PC-9 (cell line): ENCODE data around the gene C4orf17. TPM values are rescaled to one million over a fixed set of nuclear protein-coding genes. Genes with fewer than 3 reads are reported as not detected.
"Not testable (repeated sequence)": the region's sequence is repeated elsewhere in the genome, so short reads cannot be mapped to it uniquely, and the experiment has no call there.

Source experiments
- BruUV-seq: library from RNA; stranded (reverse); fragments of 400-500 nt; replicated peaks from 2 replicates; lab custom pipeline; 2021; lab: Mats Ljungman, UMichigan
- CTCF ChIA-PET: fragments of 300-600 bp; sonication (Branson Sonifier 250); formaldehyde crosslinking; loops from one replicate; lab custom pipeline; 2022; ENCODE audit warnings: antibody characterized with exemption; lab: Charles Lee
- POLR2A ChIA-PET: fragments of 300-600 bp; sonication (Branson Sonifier 250); formaldehyde crosslinking; loops from one replicate; lab custom pipeline; 2022; ENCODE audit warnings: antibody characterized with exemption; ENCODE audit not compliant: unreplicated experiment; lab: Charles Lee
- DNase-seq, 2 experiments: peaks; one replicate each; pipeline versions ENCODE4 v3.0.0 to v3.0.0-alpha.2; 2015 to 2022; ENCODE audit warnings: mixed read lengths in 1 of 2
- H2AFZ ChIP-seq: fragments of 200-600 bp; sonication (generic); 2 replicates; pipeline ENCODE4 v1.8.1; 2017; ENCODE audit warnings: antibody characterized with exemption
- H3F3A ChIP-seq: fragments of 200-600 bp; sonication (generic); 2 replicates; pipeline ENCODE4 v1.8.1; 2017; ENCODE audit warnings: antibody characterized with exemption, mild to moderate bottlenecking, low read depth; ENCODE audit not compliant: insufficient read depth
- H3K27ac ChIP-seq: fragments of 200-600 bp; sonication (generic); 2 replicates; pipeline ENCODE4 v1.6.1; 2016; ENCODE audit warnings: mixed run types
- H3K27me3 ChIP-seq: fragments of 200-600 bp; sonication (generic); 2 replicates; pipeline ENCODE4 v1.6.1; 2016; ENCODE audit warnings: low read depth, mixed run types; ENCODE audit not compliant: insufficient read depth
- H3K36me3 ChIP-seq: fragments of 200-600 bp; sonication (generic); 2 replicates; pipeline ENCODE4 v1.6.1; 2016; ENCODE audit warnings: low read depth, mixed run types
- H3K4me1 ChIP-seq: fragments of 200-600 bp; sonication (generic); replicated peaks from 2 replicates; pipeline ENCODE4 v1.6.1; 2016; ENCODE audit warnings: mixed run types; ENCODE audit not compliant: insufficient read depth
- H3K4me2 ChIP-seq: fragments of 200-600 bp; sonication (generic); 2 replicates; pipeline ENCODE4 v1.6.1; 2017; ENCODE audit warnings: mixed run types
- H3K4me3 ChIP-seq: fragments of 200-600 bp; sonication (generic); 2 replicates; pipeline ENCODE4 v1.6.1; 2016; ENCODE audit warnings: mixed run types
- H3K79me2 ChIP-seq: fragments of 200-600 bp; sonication (generic); 2 replicates; pipeline ENCODE4 v1.6.1; 2017; ENCODE audit warnings: low read depth, mixed run types
- H3K9me2 ChIP-seq: fragments of 200-600 bp; sonication (generic); 2 replicates; pipeline ENCODE4 v1.8.1; 2017; ENCODE audit warnings: mild to moderate bottlenecking; ENCODE audit not compliant: insufficient read depth
- H3K9me3 ChIP-seq: fragments of 200-600 bp; sonication (generic); 2 replicates; pipeline ENCODE4 v1.8.1; 2016; ENCODE audit warnings: low read depth; ENCODE audit not compliant: insufficient read depth
- H4K20me1 ChIP-seq: fragments of 200-600 bp; sonication (generic); 2 replicates; pipeline ENCODE4 v1.8.1; 2017; ENCODE audit not compliant: insufficient read depth
- CTCF ChIP-seq: fragments of 200-600 bp; sonication (generic); conservative IDR thresholded peaks from 2 replicates; pipeline ENCODE4 v1.6.1; 2017; ENCODE audit warnings: mixed run types, antibody characterized with exemption, mild to moderate bottlenecking, moderate library complexity
- EZH2 ChIP-seq: fragments of 200-600 bp; sonication (generic); IDR thresholded peaks from 2 replicates; pipeline ENCODE4 v1.8.0; 2017; ENCODE audit warnings: antibody characterized with exemption, low read depth
- intact Hi-C: fragments of 100-400 bp; cut with micrococcal nuclease; formaldehyde crosslinking; loops from one replicate; pipeline ENCODE4 v1.10.0; 2022; ENCODE audit not compliant: unreplicated experiment
- total RNA-seq: library from RNA; stranded (reverse); gene quantifications from 2 replicates; pipeline ENCODE4 v1.2.3, GENCODE V29; 2021

The C4orf17 gene
- total RNA-seq, 1 experiment from 2014 or later, result not detected

GRCh38 chr4:99529956-99530355 is 19.1 kb downstream of the C4orf17 start:
- H3K9me3 ChIP-seq, result no peaks in the 10 kb centered on the region
- no peaks in the 10 kb centered on the region for H3K4me1 ChIP-seq
- H4K20me1 ChIP-seq, result no peaks in the 10 kb centered on the region
- ChIA-PET POLR2A (no interaction called here), CTCF (no interaction called here)
- no peaks in the 10 kb centered on the region for H3K79me2 ChIP-seq
- intact Hi-C loops, result no loop called here
- BruUV-seq, result no TSS peak
- H2AFZ ChIP-seq, result no peak overlapping the region
- DNase-seq, result no peak
- H3K4me3 ChIP-seq, result no peak overlapping the region
- no peaks in the 10 kb centered on the region for H3K9me2 ChIP-seq
- H3K36me3 ChIP-seq, result no peaks in the 10 kb centered on the region
- no peaks in the 10 kb centered on the region for H3F3A ChIP-seq
- H3K27me3 ChIP-seq, result no peaks in the 10 kb centered on the region
- TF ChIP-seq CTCF, result no peak
- TF ChIP-seq EZH2, result no peak
- no peak overlapping the region for H3K27ac ChIP-seq
- H3K4me2 ChIP-seq, result no peak overlapping the region

GRCh38 chr4:99534699-99535098 is 23.9 kb downstream of the C4orf17 start:
- H2AFZ ChIP-seq, H3K79me2 ChIP-seq, H3K27me3 ChIP-seq, intact Hi-C loops, H3K4me2 ChIP-seq, H3K4me3 ChIP-seq, H3K9me2 ChIP-seq, H3K27ac ChIP-seq, H3K4me1 ChIP-seq, CTCF ChIA-PET, BruUV-seq, DNase-seq, H3F3A ChIP-seq, H4K20me1 ChIP-seq, POLR2A ChIA-PET, H3K36me3 ChIP-seq, H3K9me3 ChIP-seq: not testable (repeated sequence)

GRCh38 chr4:99536271-99536670 is 25.4 kb downstream of the C4orf17 start:
- Histone ChIP-seq H3K79me2 (no peaks in the 10 kb centered on the region), H3K9me2 (no peaks in the 10 kb centered on the region; the same call in 1 of the 2 replicates), H3K4me1 (no peaks in the 10 kb centered on the region), H3K9me3 (no peaks in the 10 kb centered on the region), H3K36me3 (no peaks in the 10 kb centered on the region), H3K4me3 (no peak overlapping the region), H2AFZ (no peak overlapping the region), H3K27me3 (no peaks in the 10 kb centered on the region), H4K20me1 (no peaks in the 10 kb centered on the region), H3K27ac (no peak overlapping the region), H3F3A (no peaks in the 10 kb centered on the region), H3K4me2 (no peak overlapping the region)
- BruUV-seq, result no TSS peak
- CTCF ChIA-PET, result no interaction called here
- DNase-seq, result no peak
- POLR2A ChIA-PET, result interaction anchor here (0.6 kb wide), 1 partner anchor 1635 kb away, joined by 7 read pairs; no protein-coding TSS in a partner anchor
- TF ChIP-seq CTCF (no peak), EZH2 (no peak)
- intact Hi-C loops, result no loop called here

GRCh38 chr4:99536848-99537247 is 26.0 kb downstream of the C4orf17 start:
- intact Hi-C loops, result no loop called here
- Histone ChIP-seq H3F3A (no peaks in the 10 kb centered on the region), H3K36me3 (no peaks in the 10 kb centered on the region), H3K27me3 (no peaks in the 10 kb centered on the region), H2AFZ (no peak overlapping the region), H3K4me3 (no peak overlapping the region), H4K20me1 (no peaks in the 10 kb centered on the region), H3K4me2 (no peak overlapping the region), H3K79me2 (no peaks in the 10 kb centered on the region), H3K9me2 (no peaks in the 10 kb centered on the region; the same call in 1 of the 2 replicates), H3K9me3 (no peaks in the 10 kb centered on the region), H3K4me1 (no peaks in the 10 kb centered on the region), H3K27ac (no peak overlapping the region)
- DNase-seq, result no peak
- no peak for TF ChIP-seq CTCF
- no peak for TF ChIP-seq EZH2
- no TSS peak for BruUV-seq
- CTCF ChIA-PET, result no interaction called here
- POLR2A ChIA-PET, result no interaction called here
